Eye (tissue), 1 donor: Measurements from ENCODE around the gene CFAP69.
A peak's percentile ranks its signal among the peaks of the same experiment; 100 is the strongest.
"Not testable (repeated sequence)": the region's sequence is repeated elsewhere in the genome, so short reads cannot be mapped to it uniquely, and the experiment has no call there.

Experiments
- DNase-seq: peaks from one replicate; pipeline ENCODE4 v3.0.0-alpha.2; 2015

CFAP69 gene

DNA sequence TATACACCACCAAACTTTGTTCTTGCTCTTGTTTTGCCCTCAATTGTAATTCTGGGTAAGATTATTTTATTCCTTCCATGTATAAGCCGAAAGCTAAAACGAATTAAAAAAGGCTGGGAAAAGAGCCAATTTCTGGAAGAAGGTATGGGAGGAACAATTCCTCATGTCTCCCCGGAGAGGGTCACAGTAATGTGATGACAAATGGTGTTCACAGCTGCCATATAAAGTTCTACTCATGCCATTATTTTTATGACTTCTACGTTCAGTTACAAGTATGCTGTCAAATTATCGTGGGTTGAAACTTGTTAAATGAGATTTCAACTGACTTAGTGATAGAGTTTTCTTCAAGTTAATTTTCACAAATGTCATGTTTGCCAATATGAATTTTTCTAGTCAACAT, 12.5 kb upstream of the CFAP69 start:
- DNase-seq: no peak

DNA sequence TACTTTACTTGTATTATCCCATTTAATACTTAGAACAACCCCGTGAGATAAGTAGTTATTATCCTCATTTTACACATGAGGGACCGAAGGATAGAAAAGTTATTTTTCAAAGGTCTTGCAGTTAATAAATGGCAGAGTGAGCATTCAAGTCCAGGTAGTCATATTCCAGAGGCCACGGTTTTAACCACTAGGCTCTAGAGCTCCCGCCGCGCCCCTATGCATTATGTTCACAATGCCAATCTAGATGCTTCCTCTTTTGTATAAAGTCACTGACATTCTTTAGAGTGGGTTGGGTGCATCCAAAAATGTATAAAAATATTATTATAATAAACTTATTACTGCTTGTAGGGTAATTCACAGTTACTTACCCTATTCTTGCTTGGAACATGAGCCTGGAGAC, 11.4 kb upstream of the CFAP69 start:
- no peak for DNase-seq

DNA sequence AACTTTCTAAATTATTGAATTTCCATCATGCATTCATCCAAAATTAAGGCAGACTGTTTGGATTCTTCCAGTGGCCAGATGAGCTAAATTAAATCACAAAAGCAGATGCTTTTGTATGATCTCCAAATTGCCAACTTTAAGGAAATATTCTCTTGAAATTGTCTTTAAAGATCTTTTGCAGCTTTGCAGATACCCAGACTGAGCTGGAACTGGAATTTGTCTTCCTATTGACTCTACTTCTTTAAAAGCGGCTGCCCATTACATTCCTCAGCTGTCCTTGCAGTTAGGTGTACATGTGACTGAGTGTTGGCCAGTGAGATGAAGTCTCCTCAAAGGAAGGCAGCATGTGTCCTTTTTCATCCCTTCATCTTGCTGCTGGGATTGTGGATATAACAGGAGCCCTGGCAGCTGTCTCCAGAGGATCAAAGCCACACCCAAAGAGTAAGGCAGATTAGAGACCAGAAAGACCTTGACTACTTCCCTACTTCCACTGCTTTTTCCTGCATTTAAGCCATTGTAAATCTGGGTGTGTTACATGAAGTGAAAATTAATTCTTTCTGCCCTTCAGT, 8.2 kb upstream of the CFAP69 start:
- no peak for DNase-seq

- DNase-seq: no peak
Observed at GRCh38 chr7:90238022-90238421, 7.0 kb upstream of the CFAP69 start.

DNA sequence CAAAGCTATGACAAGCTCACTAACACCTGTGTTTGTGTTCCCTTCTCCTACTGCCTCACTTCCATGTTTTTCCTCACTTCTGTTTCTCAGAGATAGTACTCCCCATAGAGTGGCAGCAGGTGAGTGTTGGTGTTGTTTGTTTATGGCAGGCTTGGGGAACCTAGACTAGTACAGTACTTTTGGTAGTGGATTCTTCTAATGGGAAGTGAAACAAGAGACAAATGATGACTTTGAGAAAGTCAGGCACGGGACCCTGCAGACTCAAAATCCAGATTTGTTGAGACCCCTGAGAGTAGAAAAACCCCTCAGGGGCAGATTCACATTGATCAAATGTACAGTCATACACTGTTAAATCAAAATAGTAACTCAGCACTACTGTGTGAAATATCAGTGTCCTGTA, 6.4 kb upstream of the CFAP69 start:
- no peak for DNase-seq

DNA sequence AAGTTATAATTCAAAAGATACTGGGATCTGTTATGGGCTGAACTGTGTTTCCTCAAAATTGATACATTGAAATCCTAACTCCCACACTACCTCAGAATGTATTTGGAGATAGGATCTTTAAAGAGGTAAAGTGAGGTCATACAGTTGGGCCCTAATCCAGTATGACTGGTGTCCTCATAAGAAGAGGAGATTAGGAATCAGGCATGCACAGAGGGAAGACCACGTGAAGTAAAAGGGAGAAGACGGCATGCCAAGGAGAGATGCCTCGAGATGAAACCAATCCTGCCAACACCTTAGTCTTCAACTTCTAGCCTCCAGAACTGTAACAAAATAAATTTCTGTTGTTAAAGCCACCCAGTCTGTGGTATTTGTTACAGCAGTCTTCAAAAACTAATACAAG, 5.9 kb upstream of the CFAP69 start:
- no peak for DNase-seq

DNA sequence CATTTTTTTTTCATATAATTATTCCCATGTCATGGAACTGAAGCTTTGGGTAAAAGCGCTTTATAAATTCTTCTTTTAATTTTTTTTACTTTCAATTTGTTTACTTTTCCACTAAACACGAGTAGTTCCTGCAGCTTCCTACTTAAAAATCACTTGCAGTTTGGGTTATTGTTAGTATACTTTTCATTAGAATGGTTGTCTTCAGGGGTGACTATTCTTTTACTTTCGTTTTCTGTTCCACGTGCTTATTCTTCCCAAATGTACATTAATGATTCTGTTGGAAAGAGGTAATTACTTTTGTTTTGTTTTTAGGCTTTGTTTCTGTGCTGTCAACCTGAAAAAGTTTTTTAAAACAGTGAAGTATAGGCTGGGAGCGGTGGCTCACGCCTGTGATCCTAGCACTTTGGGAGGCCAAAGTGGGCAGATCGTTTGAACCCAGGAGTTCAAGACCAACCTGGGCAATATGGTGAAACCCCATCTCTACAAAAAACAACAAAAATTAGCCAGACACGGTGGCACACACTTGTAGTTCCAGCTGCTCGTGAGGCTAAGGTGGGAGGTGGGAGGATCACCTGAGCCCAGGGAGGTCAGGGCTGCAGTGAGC, 5.2 kb upstream of the CFAP69 start:
- DNase-seq: no peak

DNA sequence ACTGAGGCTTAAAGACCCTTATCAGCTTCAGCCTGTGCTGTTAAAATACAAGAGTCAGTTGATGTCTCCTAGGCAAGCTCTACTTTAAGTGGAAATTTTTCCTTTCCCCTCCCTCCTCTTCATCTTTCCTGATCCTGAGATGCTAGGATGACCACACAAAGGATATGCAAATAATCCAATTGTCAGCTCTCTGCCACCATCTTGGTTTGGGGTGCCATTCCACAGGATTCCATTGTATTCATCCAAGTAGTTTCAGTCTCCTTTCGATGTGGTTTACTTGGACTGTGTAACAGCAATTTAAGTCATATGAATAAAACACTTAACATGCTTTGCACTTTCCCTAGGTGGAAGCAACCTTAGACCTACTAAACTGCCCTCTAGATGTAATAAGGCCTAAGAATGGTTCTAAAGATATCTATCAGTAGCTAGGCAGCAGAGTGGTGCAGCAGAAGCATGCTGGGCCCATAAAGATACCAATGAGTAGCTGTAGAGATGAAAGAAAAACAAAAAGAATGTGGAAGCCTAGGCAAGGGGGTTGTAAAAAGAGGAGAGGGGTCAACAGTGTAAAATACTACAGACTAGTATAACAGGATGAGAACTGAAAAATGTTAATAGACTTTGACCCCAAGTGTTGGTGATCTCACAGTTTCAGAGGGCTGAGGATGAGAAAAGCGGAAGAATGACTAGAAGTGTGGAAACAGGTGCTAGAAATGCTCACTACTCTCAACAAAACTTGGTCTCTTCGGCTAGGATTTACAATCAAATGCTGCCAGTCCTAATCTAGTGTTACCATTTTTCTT, 2.4 kb upstream of the CFAP69 start:
- DNase-seq: no peak

- no peak for DNase-seq
Observed at GRCh38 chr7:90243556-90243955, 1.4 kb upstream of the CFAP69 start.

DNA sequence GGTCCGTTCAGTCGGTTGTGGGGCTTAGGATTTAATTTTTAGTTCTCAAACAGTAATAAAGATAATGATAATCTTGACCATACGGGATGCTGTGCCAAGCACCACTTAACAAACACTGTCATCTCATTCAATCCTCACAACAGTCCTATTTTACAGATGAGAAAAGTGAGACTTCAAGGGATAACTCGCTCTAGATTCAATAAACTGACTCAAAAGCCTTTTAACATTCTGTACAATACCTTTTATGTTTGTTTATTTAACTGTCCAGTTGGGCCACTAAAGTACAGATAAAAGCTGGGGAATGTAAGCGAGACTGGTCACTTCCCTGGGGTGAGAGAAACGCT, 437 bp upstream of the CFAP69 start:
- no peak for DNase-seq

- DNase-seq: peak; percentile 52
Observed at GRCh38 chr7:90246171-90246570, 1.2 kb downstream of the CFAP69 start.

- no peak for DNase-seq
Observed at GRCh38 chr7:90248706-90249105, 3.7 kb downstream of the CFAP69 start.

DNA sequence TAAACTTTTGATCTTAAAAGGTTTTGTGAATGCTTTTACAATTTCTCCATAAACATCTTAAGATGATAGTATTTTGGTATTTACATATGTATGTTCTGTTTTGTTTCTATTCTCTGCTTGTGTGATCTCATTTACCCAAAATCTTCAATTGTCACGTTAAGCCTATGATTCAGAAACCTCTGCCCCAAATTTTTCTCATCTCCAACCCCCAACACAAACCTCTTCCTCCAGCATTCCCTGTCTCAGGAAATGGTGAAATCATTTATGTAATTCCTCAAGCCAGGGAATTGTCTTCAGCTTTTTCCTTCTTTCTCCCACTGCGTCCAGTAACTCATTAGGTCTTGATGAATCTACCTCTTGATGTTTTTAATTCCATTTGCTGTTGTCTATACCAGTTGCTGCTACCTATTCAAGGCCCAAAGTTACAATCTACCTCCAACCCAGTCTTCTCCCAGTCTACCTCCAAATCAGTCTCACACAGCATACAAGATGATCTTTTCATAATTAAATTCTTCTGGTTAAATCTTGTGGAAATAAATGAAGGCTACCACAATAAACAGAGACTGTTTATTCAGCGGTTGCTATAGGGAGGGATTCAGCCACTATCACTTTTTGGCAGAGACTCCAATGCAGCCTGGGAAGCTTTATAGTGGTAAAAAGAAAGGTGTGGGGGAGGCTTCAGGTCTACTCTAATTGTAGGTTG, 5.8 kb downstream of the CFAP69 start:
- DNase-seq: peak; percentile 30

- DNase-seq: no peak
Observed at GRCh38 chr7:90251304-90251635, 6.3 kb downstream of the CFAP69 start.

- not testable (repeated sequence) for DNase-seq
Observed at GRCh38 chr7:90256011-90256410, 11.0 kb downstream of the CFAP69 start.

GRCh38 chr7:90256778-90257177, 11.8 kb downstream of the CFAP69 start:
- no peak for DNase-seq

GRCh38 chr7:90261441-90261840, 16.5 kb downstream of the CFAP69 start:
- no peak for DNase-seq

DNA sequence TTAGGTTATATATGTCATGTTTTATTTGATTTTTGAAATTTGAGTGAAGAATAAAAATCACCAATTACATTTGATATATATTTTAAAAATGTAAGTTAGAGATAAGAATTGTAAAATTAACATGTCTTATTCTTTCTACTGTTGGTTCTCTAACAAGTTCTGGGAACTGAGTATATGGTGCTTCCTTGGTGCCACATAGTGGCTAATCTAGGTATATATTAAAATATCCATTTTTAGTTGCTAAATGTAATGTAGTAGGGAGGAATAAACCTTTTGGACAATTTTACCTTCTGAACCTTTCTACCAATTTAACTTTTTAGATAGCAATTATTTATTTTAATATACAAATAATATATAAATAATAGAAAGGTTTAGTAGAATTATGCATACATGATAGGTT, 17.5 kb downstream of the CFAP69 start:
- DNase-seq: peak; percentile 50

GRCh38 chr7:90266808-90267207, 21.8 kb downstream of the CFAP69 start:
- DNase-seq: no peak

- no peak for DNase-seq
Observed at GRCh38 chr7:90267263-90267858, 22.4 kb downstream of the CFAP69 start.

- DNase-seq: no peak
Observed at GRCh38 chr7:90269163-90269562, 24.2 kb downstream of the CFAP69 start.

GRCh38 chr7:90270431-90271178, 25.6 kb downstream of the CFAP69 start:
- no peak for DNase-seq

- no peak for DNase-seq
Observed at GRCh38 chr7:90271753-90272152, 26.8 kb downstream of the CFAP69 start.
